NOMO-1 treated with DMSO at 0.1 percent for 48 hours (cell line): ENCODE results near the gene PCDHGB5.
A peak's percentile ranks its signal among the peaks of the same experiment; 100 is the strongest.
"Not testable (repeated sequence)": the region's sequence is repeated elsewhere in the genome, so short reads cannot be mapped to it uniquely, and the experiment has no call there.

Source experiments
- DNase-seq: peaks from one replicate; lab custom pipeline; 2025; ENCODE audit not compliant: unreplicated experiment; lab: John Stamatoyannopoulos, UW

The PCDHGB5 gene

GRCh38 chr5:141397756-141398551 is at the start of gene PCDHGB5:
TSS of gene PCDHGB5 (plus strand) at chr5:141397947. CDS start at chr5:141398128, 181 bp downstream.
- not testable (repeated sequence) for DNase-seq

DNA sequence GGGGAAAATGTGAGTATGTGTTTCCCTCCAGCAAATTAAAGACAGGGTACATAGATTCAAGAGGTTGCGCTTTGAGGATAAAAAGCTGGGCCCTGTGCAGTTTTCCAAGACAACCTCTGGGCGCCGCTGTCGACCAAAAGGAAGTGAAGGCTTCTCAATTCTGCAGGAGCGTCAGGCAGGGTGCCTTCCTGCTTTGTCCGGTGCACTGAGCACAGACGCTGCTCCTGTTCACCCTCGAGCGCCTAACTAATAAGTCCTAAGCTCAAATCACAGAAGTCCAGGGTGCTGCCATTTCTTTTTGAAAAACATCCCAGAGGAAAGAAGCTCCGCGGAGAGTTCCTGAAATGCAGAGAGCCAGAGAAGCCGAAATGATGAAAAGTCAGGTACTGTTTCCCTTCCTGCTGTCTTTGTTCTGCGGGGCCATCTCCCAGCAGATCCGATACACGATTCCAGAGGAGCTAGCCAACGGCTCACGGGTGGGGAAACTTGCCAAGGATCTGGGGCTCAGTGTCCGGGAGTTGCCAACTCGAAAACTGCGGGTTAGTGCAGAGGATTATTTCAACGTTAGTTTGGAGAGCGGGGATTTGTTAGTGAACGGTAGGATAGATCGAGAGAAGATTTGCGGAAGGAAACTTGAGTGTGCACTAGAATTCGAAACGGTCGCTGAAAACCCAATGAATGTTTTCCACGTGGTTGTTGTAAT is 47.7 kb upstream of the PCDHGB5 start, which contains the start of gene PCDHGB1:
Gene PCDHGB1, plus strand, starts transcription at position 183 of the 703 bp plus-strand sequence. Its CDS starts 162 bp downstream, at position 345.
- DNase-seq, result no peak

DNA sequence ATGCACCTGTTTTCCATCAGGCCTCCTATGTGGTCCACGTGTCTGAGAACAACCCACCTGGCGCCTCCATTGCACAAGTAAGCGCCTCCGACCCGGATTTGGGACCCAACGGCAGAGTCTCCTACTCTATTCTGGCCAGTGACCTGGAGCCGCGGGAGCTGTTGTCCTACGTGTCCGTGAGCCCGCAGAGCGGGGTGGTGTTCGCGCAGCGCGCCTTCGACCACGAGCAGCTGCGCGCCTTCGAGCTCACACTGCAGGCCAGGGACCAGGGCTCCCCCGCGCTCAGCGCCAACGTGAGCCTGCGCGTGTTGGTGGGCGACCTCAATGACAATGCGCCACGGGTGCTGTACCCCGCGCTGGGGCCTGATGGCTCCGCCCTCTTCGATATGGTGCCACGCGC is 46.2 kb upstream of the PCDHGB5 start:
- DNase-seq, result no peak

GRCh38 chr5:141354900-141355469 is 42.8 kb upstream of the PCDHGB5 start, which contains the start of gene PCDHGA4:
TSS of gene PCDHGA4 (plus strand) at chr5:141355021. CDS start at chr5:141355108, 87 bp downstream.
- no peak for DNase-seq

DNA sequence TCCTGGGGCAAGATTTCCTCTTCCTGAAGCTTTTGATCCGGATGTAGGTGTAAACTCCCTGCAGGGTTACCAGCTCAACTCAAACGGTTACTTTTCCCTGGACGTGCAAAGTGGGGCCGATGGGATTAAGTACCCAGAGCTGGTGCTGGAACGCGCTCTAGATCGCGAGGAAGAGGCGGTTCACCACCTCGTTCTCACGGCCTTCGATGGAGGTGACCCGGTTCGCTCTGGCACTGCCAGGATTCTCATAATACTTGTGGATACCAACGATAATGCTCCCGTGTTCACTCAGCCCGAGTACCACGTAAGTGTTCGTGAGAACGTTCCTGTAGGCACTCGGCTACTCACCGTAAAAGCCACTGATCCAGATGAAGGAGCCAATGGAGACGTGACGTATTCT is 42.1 kb upstream of the PCDHGB5 start:
- no peak for DNase-seq

GRCh38 chr5:141356133-141356532 is 41.6 kb upstream of the PCDHGB5 start:
- no peak for DNase-seq

DNA sequence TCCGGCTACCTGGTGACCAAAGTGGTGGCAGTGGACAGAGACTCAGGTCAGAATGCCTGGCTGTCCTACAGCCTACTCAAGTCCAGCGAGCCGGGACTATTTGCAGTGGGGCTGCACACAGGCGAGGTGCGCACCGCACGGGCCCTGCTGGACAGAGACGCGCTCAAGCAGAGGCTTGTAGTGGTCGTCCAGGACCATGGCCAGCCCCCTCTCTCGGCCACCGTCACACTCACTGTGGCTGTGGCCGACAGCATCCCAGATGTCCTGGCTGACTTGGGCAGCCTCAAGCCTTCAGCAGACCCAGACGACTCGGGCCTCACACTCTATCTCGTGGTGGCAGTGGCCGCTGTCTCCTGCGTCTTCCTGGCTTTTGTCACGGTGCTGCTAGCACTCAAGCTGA is 40.8 kb upstream of the PCDHGB5 start:
- DNase-seq, result no peak

DNA sequence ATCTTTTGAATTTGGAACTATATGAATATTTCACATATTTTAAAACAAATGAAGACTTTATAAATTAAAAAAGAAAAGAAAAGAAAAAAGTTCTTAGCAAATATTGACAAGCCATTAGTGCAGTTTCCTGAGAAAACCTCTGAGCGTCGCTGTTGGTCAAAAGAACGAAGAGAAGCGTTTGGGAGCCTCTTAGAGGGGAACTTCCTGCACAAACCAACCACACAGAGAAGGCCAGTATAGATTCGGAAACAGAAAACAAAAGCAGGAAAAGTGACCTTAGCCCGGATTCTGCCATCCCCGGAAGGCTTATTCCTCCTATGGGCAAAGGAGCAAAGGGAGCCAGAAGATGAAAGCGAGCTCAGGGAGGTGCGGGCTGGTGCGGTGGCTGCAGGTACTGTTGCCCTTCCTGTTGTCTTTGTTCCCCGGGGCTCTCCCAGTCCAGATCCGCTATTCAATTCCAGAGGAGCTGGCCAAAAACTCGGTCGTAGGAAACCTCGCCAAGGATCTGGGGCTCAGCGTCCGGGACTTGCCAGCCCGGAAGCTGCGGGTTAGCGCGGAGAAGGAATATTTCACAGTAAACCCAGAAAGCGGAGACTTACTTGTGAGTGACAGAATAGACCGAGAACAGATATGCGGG is 37.8 kb upstream of the PCDHGB5 start, which contains the start of gene PCDHGB2:
Gene PCDHGB2, plus strand, starts transcription at position 205 of the 637 bp plus-strand sequence. Its CDS starts 142 bp downstream, at position 347.
- DNase-seq, result peak; percentile 65

GRCh38 chr5:141360685-141361084 is 37.1 kb upstream of the PCDHGB5 start:
- DNase-seq, result no peak

DNA sequence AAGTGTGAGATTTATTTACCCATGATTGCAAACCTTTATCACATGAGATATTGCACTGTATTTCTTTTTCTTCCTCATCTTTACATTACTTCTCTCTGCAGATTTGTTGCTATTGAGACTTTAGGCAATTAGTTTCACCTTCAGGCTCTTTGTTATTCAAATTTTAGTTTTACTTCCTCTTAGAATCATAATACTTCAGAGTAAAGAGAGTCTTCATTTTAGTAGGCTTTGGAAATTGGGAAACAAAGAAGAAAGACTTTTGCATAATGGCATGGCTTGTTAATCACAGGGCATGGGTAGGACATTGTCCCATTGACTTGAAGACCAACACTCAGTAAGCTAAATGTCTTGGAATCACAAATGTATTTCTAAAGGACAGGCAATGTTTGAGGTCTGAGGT is 35.0 kb upstream of the PCDHGB5 start:
- no peak for DNase-seq

DNA sequence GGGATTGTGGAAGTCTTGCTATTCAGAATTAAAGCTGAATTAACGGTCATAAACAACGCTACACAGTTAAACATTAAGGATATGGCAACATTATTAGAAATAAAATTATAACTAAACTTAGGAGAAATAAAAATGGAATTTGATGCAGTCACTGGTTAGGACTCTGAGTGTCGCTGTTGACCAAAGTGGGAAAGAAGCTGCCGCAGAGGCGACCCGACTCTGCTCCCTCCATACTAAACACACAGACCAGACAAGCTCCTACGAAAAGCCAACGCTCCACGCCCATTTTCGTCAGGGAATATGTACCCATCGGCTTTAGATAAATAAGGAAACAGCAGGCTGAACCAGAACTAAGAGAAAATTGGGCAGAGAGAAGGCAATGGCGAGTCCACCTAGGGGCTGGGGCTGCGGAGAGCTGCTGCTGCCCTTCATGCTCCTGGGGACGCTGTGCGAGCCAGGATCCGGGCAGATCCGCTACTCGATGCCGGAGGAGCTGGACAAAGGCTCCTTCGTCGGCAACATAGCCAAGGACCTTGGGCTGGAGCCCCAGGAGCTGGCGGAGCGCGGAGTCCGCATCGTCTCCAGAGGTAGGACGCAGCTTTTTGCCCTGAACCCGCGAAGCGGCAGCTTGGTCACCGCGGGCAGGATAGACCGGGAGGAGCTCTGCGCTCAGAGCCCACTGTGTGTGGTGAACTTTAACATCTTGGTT is 33.6 kb upstream of the PCDHGB5 start, which contains the start of gene PCDHGA5:
Gene PCDHGA5, plus strand, starts transcription at position 211 of the 709 bp plus-strand sequence. Its CDS starts 169 bp downstream, at position 380.
- DNase-seq, result no peak

DNA sequence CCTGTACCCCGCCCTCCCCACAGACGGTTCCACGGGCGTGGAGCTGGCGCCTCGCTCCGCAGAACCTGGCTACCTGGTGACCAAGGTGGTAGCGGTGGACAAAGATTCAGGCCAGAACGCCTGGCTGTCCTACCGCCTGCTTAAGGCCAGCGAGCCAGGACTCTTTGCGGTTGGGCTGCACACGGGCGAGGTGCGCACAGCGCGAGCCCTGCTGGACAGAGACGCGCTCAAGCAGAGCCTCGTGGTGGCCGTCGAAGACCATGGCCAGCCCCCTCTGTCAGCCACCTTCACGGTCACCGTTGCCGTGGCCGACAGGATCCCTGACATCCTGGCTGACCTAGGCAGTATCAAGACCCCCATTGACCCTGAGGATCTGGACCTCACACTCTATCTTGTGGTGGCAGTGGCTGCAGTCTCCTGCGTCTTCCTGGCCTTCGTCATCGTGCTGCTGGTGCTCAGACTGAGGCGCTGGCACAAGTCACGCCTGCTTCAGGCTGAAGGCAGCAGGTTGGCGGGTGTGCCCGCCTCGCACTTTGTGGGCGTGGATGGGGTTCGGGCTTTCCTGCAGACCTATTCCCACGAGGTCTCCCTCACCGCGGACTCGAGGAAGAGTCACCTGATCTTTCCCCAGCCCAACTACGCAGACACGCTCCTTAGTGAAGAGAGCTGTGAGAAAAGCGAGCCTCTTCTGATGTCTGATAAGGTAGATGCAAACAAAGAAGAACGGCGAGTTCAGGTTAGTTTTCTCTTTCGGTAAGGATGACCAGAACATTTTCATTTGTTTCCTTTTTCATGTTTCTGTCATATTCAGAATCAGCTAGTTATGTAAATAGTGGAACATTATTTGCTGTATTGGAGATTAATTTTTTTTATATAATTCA is 31.5 kb upstream of the PCDHGB5 start:
- DNase-seq, result no peak

- DNase-seq, result peak; percentile 47
These were observed 27.5 kb upstream of the PCDHGB5 start, which contains the start of gene PCDHGB3 for GRCh38 chr5:141369994-141370848. TSS of gene PCDHGB3 (plus strand) at chr5:141370242. CDS start at chr5:141370395, 153 bp downstream.

DNA sequence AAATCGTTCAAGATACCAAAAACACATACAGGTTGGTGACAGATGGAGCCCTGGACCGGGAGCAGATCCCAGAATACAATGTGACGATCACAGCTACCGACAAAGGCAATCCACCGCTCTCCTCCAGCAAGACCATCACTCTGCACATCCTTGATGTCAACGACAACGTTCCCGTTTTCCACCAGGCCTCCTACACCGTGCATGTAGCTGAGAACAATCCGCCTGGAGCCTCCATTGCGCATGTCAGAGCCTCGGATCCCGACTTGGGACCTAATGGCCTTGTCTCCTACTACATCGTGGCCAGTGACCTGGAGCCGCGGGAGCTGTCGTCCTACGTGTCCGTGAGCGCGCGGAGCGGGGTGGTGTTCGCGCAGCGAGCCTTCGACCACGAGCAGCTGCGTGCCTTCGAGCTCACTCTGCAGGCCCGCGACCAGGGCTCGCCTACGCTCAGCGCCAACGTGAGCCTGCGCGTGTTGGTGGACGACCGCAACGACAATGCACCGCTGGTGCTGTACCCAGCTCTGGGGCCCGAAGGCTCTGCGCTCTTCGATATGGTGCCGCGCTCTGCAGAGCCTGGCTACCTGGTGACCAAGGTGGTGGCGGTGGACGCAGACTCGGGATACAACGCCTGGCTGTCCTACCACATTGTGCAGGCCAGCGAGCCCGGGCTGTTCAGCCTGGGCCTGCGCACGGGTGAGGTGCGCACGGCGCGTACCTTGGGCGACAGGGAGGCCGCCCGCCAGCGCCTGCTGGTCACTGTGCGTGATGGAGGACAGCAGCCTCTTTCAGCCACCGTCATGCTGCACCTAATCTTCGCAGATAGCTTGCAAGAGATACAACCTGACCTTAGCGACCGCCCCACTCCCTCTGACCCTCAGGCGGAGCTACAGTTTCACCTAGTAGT is 25.9 kb upstream of the PCDHGB5 start:
- DNase-seq, result no peak

GRCh38 chr5:141373673-141374317 is 24.0 kb upstream of the PCDHGB5 start, which contains the start of gene PCDHGA6:
TSS of gene PCDHGA6 (plus strand) at chr5:141373891. CDS start at chr5:141374084, 193 bp downstream.
- DNase-seq, result no peak

DNA sequence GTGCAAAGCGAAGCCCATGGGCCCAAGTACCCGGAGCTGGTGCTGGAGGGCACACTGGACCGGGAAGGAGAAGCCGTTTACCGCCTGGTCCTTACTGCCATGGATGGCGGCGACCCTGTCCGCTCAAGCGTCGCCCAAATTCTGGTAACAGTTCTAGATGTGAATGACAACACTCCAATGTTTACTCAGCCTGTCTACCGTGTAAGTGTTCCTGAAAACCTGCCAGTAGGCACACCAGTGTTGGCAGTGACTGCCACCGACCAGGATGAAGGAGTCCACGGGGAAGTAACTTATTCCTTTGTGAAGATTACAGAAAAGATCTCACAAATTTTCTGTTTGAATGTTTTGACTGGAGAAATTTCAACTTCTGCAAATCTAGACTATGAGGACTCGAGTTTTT is 23.1 kb upstream of the PCDHGB5 start:
- no peak for DNase-seq
